Memory B cell (primary cell): ENCODE data around the gene OSTF1.

Experiments used
- ATAC-seq: fragments of 150-1000 bp; cut with Tn5 transposase; 2 replicates; pipeline ENCODE4 v1.10.0; 2021; ENCODE audit warnings: low read depth, mild to moderate bottlenecking, moderate library complexity
- DNase-seq, 2 donors: peaks; one replicate each; pipeline ENCODE4 v3.0.0; 2022; ENCODE audit warnings: low spot score in 2 of 2
- H3K27ac Mint-ChIP-seq: one replicate; pipeline ENCODE4 v1.8.0; 2022; ENCODE audit warnings: mild to moderate bottlenecking, moderate library complexity, mixed read lengths
- H3K27me3 Mint-ChIP-seq: one replicate; pipeline ENCODE4 v1.8.0; 2022; ENCODE audit warnings: mixed read lengths
- H3K36me3 Mint-ChIP-seq: one replicate; pipeline ENCODE4 v1.8.0; 2022; ENCODE audit warnings: mild to moderate bottlenecking, mixed read lengths
- H3K4me1 Mint-ChIP-seq: one replicate; pipeline ENCODE4 v1.8.0; 2022; ENCODE audit warnings: mixed read lengths
- H3K4me3 Mint-ChIP-seq: one replicate; pipeline ENCODE4 v1.8.0; 2022; ENCODE audit warnings: mild to moderate bottlenecking, moderate library complexity, mixed read lengths
- H3K9me3 Mint-ChIP-seq: one replicate; pipeline ENCODE4 v1.8.0; 2022; ENCODE audit warnings: mixed read lengths

Gene OSTF1

DNA sequence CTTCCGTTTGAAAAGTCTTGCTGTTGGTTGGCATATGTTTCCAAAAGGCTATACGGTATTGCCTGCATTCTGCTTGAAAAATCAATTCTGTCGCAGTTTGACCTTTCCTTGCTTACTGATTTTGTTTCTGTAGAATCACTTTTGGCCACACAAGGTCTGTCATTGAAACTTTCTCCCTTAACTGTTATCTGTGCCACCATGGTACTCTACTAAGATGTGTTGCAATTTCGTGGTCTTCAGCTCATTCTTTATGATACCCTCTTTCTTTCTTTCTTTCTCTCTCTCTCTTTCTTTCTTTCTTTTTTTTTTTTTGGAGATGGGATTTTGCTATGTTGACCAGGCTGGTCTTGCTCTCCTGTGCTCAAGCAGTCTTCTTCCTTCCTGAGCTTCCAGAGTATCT is 4.5 kb downstream of the OSTF1 start:
- no peak for ATAC-seq

DNA sequence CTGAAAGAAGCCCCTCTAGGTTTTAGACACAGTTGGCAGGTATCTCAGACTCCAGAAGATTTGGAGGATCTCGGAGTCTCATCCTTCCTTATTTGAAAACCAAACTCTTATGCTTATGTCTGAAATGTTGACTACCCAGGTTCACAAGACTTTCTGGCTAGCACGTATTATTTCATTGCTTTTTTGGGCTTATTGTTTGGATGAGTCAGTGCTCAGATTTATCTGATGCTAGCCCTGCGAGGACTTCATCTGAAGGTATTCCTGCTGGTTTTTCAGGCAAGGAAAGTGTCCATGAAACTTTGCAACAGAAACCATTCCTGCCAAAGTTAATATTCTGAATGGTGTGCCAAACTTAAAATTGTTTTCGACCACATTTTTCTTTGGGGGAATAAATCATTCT is 8.5 kb downstream of the OSTF1 start:
- no peak overlapping the region for H3K4me3 Mint-ChIP-seq
- peaks cover 16% of the 10 kb centered on the region for H3K36me3 Mint-ChIP-seq
- H3K4me1 Mint-ChIP-seq: peaks cover 42% of the 10 kb centered on the region

More for the DNA sequence above, 4.5 kb downstream of the OSTF1 start:
- Mint-ChIP-seq H3K36me3 (peaks cover 10% of the 10 kb centered on the region), H3K4me3 (peak overlapping the region; percentile 46), H3K4me1 (peaks cover 49% of the 10 kb centered on the region), H3K9me3 (no peaks in the 10 kb centered on the region), H3K27me3 (no peaks in the 10 kb centered on the region), H3K27ac (peak overlapping the region; percentile 29)
- DNase-seq: no peak

DNA sequence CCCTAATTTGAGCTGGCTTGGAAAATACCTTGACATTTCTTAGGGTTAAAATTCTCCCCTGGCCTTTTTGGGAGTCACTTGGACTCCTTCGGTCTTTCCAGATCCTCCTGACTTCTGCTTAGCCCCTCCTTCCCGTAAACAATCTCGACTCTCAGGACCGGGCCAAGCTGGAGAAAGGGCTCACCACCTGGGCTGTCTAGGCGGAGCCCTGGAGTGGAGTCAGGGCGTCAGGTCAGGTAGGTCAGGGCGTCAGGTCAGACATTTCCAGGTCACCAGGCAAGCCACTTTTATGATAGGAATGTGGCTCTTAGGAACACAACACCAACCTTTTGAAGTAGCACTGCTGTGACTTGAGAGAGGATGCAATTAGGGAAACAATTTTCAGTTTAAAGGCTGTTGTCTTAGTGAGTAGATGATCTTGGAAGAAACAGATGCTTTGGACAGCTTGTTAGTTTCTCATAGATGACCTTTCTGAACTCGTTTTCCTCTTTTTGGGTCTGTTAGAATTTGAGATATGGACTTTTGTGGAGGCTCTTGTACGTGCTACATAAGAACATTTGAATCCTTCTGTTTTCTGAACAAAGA is 12.8 kb downstream of the OSTF1 start:
- no peak for ATAC-seq
- no peaks in the 10 kb centered on the region for H3K27me3 Mint-ChIP-seq
- peak overlapping the region; percentile 15 for H3K27ac Mint-ChIP-seq

More for the DNA sequence above, 8.5 kb downstream of the OSTF1 start:
- Mint-ChIP-seq H3K9me3 (no peaks in the 10 kb centered on the region), H3K27me3 (no peaks in the 10 kb centered on the region), H3K27ac (no peak overlapping the region)
- no peak for ATAC-seq
- no peak for DNase-seq

DNA sequence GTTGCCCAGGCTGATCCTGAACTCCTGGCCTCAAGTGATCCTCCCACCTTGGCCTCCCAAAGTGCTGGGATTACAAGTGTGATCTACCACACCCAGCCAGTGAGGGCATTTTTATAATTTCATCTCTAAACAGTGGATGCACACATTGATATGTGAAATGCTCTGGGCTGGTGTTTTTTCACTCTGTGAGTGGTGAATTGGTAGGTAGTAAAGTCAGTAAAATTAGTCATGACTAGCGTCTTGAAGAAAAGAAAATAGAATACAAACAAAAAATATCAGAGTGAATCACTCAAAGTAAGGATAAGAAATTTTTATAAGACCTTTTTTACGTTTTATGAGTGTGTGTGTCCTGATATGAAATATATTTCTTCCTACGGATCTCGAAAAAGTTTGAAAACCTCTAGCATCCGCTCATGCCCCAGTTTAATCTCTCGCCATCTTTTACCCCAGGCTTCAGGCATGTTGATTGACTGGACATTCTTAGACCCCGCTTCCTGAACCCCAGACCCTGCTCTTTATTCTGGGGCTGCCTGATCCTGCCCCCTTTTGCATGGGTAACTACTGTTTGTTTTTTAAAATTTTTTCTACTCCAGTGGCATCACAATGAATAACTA is 14.0 kb downstream of the OSTF1 start:
- no peaks in the 10 kb centered on the region for H3K27me3 Mint-ChIP-seq
- ATAC-seq: no peak
- H3K4me1 Mint-ChIP-seq: peaks cover 33% of the 10 kb centered on the region
- H3K36me3 Mint-ChIP-seq: peaks cover 18% of the 10 kb centered on the region
- DNase-seq: no peak
- no peak overlapping the region for H3K4me3 Mint-ChIP-seq
- H3K27ac Mint-ChIP-seq: peak overlapping the region; percentile 5
- no peaks in the 10 kb centered on the region for H3K9me3 Mint-ChIP-seq

More for the DNA sequence above, 12.8 kb downstream of the OSTF1 start:
- peaks cover 21% of the 10 kb centered on the region for H3K36me3 Mint-ChIP-seq
- H3K4me3 Mint-ChIP-seq: no peak overlapping the region
- H3K4me1 Mint-ChIP-seq: peaks cover 36% of the 10 kb centered on the region
- no peak for DNase-seq
- H3K9me3 Mint-ChIP-seq: no peaks in the 10 kb centered on the region

DNA sequence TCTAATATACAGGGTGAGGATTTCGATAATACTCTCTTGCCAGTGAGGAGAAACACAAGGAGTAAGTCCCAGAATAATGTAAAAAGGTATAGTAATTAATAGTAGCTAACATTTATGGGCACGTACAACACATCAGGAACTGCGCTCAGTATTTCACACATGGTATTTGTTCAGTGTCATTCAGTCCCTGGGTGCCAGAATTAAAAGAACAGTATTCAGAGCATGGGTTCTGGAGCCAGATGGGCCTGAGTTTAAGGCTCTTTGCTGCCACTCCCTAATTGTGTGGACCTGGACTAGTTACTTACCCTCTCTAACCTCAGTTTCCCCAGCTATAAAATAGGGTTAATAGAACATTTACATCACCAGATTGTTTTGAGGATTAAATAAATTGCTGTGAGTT is 16.3 kb downstream of the OSTF1 start:
- no peak overlapping the region for H3K4me3 Mint-ChIP-seq
- peaks cover 16% of the 10 kb centered on the region for H3K36me3 Mint-ChIP-seq
- no peaks in the 10 kb centered on the region for H3K9me3 Mint-ChIP-seq
- ATAC-seq: no peak
- DNase-seq: no peak
- no peaks in the 10 kb centered on the region for H3K27me3 Mint-ChIP-seq
- peaks cover 29% of the 10 kb centered on the region for H3K4me1 Mint-ChIP-seq
- peak overlapping the region; percentile 38 for H3K27ac Mint-ChIP-seq

DNA sequence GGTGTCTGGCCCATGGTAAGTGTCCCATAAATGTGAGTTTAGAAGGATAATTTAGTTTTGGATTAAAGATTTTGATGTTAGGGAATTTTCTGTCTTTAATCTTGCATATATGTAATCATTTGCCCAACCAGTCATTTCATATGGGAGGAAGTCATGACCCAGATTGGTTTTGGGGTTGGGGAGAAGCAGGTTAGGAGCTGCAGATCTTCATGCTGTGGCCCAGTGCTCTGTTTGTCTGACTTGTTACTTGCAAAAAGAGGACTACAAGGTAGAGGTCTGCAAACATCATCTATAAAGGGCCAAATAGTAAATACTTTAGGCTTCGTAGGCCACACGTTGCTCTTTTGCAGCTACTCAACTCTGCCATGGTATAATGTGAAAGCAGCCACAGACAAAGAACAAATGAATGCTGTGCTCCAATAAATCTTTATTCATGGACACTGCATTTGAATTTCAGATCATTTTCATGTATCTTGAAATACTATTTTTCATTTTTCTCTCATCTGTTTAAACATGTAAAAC is 16.8 kb downstream of the OSTF1 start:
- no peak overlapping the region for H3K4me3 Mint-ChIP-seq
- no peak for DNase-seq
- no peaks in the 10 kb centered on the region for H3K9me3 Mint-ChIP-seq
- H3K36me3 Mint-ChIP-seq: peaks cover 16% of the 10 kb centered on the region
- no peaks in the 10 kb centered on the region for H3K27me3 Mint-ChIP-seq
- H3K4me1 Mint-ChIP-seq: peaks cover 31% of the 10 kb centered on the region
- ATAC-seq: no peak
- peak overlapping the region; percentile 38 for H3K27ac Mint-ChIP-seq

DNA sequence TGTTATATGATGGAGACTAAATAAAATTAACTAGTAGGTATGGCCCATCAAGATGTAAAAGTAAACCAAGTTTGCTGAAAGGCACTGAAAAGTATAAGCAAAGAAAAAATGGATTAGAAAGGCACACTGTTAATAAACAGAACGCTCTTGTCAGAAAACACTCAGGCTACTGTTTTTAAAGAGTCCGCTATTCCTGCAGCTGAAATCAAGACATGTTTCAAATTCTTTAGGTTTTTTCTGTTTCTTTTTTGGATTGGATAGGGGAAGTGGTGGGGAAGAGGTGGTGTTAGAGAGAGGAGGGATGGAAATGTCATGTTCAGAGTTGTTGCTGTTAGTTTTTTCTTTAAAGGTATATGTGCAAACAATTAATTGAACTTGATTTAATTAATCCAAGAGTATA is 17.5 kb downstream of the OSTF1 start:
- Mint-ChIP-seq H3K4me1 (peaks cover 35% of the 10 kb centered on the region), H3K27me3 (no peaks in the 10 kb centered on the region), H3K4me3 (no peak overlapping the region), H3K36me3 (peaks cover 18% of the 10 kb centered on the region), H3K27ac (no peak overlapping the region), H3K9me3 (no peaks in the 10 kb centered on the region)
- ATAC-seq (no peak), DNase-seq (no peak)

DNA sequence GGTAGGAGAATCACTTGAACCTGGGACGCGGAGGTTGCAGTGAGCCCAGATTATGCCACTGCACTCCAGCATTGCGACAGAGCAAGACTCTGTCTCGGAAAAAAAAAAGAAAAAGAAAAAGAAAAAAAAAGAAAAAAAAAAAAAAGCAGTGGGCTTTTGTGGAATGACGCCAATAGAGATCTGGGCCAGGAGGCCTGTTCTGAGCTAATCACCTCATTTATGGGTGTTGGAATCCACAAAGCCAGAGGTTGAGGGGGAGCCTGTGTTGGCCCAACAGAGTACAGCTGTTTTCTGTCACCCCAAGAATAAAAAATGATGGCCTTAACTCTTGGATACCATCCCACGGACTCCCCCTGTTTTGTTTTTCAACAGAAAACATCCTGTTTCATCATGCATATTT is 18.5 kb downstream of the OSTF1 start:
- peaks cover 32% of the 10 kb centered on the region for H3K4me1 Mint-ChIP-seq
- DNase-seq: no peak

DNA sequence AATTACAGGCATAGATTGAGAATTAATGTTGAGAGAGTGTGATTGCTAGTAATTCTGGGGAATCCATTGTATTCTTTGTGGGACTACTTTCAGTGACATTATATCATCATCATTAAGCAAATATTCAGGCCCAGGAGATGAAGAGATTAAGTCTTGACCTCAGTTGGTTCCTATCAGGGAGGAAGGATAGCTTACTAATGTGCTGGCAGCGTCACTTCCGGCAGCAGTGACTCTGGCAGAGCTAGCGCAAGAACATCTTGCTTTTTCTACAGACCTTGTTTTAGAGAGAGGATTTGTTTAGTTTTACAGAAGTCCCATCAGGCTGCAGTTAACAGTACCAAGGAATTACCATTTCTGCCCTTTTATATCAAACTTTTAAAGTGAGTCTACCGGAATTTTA is 20.3 kb downstream of the OSTF1 start:
- Mint-ChIP-seq H3K27me3 (no peaks in the 10 kb centered on the region), H3K27ac (no peak overlapping the region), H3K9me3 (no peaks in the 10 kb centered on the region), H3K4me1 (peaks cover 34% of the 10 kb centered on the region), H3K4me3 (no peak overlapping the region), H3K36me3 (peaks cover 8% of the 10 kb centered on the region)
- DNase-seq: no peak
- ATAC-seq: no peak

More for the DNA sequence above, 18.5 kb downstream of the OSTF1 start:
- Mint-ChIP-seq H3K27ac (no peak overlapping the region), H3K27me3 (no peaks in the 10 kb centered on the region), H3K9me3 (no peaks in the 10 kb centered on the region), H3K4me3 (no peak overlapping the region), H3K36me3 (peaks cover 12% of the 10 kb centered on the region)
- ATAC-seq: no peak

DNA sequence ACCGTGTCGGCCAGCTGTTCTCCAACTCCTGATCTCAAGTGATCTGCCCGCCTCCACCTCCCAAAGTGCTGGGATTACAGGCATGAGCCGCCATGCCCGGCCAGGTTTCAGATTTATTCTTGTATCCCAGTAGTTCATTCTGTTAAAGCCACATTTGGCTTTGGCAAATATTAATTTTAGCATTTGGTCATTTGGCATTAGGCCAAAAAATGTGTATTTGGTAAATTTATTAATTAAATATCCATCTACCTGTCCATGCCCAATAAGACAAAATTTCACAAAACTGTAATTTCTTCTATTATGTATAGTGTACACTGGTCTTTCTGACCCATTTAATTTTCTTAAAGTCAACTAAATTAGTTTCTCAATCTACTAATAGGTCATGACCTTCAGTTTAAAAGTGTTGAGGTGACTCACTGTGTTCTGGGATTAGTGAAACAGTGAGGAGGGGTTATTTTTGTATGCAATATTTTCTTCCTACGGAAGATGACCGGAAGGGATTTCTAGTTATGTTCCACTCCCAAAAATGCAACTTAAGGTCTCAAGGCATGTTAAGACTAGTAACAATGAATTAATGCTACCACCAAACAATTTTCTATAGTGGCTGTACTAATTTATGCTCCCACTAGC is 21.0 kb downstream of the OSTF1 start:
- Mint-ChIP-seq H3K36me3 (peaks cover 10% of the 10 kb centered on the region), H3K4me1 (peaks cover 40% of the 10 kb centered on the region), H3K4me3 (no peak overlapping the region), H3K27ac (peak overlapping the region; percentile 71), H3K9me3 (no peaks in the 10 kb centered on the region), H3K27me3 (no peaks in the 10 kb centered on the region)
- no peak for ATAC-seq
- no peak for DNase-seq

DNA sequence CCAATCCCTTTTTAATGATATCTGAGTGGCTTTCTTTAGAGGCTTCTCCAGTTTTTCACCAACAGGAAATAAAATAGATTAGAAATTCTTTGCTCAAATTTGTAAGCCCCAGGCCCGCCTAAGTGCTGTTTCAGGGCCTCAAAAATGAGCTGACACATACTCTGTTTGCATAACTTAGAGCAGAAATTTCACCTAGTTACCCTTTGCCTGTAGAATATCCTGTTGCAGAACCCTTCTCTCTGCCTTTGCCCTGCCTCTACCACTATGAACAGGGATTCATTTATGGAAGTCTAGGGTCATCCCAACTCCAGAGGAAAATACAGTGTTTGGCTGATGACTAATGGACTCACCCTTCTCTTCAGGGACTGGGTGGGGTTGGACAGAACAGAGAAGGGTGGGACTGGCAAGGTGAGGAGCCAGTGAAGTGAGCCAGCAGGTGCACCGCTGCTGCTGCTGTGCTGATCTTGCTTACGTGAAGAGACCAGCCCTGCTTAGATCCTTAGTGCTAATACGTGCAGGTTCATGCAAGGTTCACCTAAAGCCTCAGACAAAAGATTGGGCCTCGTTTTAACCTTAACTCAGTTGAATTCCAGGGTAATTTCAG is 22.8 kb downstream of the OSTF1 start:
- no peaks in the 10 kb centered on the region for H3K9me3 Mint-ChIP-seq
- DNase-seq (no peak), ATAC-seq (no peak)
- no peaks in the 10 kb centered on the region for H3K27me3 Mint-ChIP-seq
- no peak overlapping the region for H3K4me3 Mint-ChIP-seq
- H3K4me1 Mint-ChIP-seq: peaks cover 34% of the 10 kb centered on the region
- H3K36me3 Mint-ChIP-seq: peaks cover 12% of the 10 kb centered on the region
- H3K27ac Mint-ChIP-seq: peak overlapping the region; percentile 50

DNA sequence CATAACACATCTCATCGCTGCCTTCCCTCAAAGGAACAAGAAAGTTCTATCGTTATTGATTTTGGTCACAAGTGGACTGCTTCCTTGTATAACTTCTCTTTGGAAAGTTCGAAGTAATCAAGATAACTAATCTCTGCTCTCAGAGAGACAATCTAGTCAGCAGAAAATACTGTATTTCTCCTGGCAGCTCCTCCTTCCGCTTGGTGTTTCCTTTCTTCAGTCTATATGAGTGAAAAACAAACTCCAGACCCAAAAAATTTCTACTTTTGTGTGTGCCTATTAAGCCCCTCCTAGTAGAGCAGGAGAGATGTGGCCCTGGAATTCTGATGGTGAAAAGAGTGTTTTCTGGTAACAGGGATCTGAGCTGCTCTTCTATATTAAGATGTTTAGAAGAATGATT is 24.5 kb downstream of the OSTF1 start:
- H3K27me3 Mint-ChIP-seq: no peaks in the 10 kb centered on the region
- DNase-seq (no peak), ATAC-seq (no peak)
- peaks cover 42% of the 10 kb centered on the region for H3K4me1 Mint-ChIP-seq
- peaks cover 17% of the 10 kb centered on the region for H3K36me3 Mint-ChIP-seq
- no peaks in the 10 kb centered on the region for H3K9me3 Mint-ChIP-seq
- peak overlapping the region; percentile 70 for H3K27ac Mint-ChIP-seq
- no peak overlapping the region for H3K4me3 Mint-ChIP-seq

DNA sequence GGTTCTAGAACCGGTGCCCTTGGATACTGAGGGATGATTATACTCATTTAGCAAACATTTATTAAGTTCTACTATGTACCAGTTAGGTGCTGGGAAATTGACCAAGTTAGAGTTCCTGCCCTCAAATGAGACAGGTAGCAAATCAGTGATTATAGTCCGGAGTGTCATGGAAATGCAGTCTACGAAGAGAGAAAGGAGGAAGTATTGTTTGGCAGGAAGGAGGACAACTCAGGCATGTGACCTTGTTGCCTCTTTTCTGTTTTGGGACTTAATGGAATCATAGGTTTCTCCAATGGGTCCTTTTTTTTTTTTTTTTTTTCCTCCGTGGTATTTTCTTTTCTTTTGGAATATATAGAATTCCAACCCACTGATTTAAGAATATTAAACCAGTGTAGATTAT is 28.0 kb downstream of the OSTF1 start:
- ATAC-seq: no peak
- Mint-ChIP-seq H3K36me3 (peaks cover 34% of the 10 kb centered on the region), H3K9me3 (no peaks in the 10 kb centered on the region), H3K27ac (no peak overlapping the region), H3K4me3 (no peak overlapping the region), H3K4me1 (peaks cover 39% of the 10 kb centered on the region), H3K27me3 (no peaks in the 10 kb centered on the region)
- DNase-seq: no peak

DNA sequence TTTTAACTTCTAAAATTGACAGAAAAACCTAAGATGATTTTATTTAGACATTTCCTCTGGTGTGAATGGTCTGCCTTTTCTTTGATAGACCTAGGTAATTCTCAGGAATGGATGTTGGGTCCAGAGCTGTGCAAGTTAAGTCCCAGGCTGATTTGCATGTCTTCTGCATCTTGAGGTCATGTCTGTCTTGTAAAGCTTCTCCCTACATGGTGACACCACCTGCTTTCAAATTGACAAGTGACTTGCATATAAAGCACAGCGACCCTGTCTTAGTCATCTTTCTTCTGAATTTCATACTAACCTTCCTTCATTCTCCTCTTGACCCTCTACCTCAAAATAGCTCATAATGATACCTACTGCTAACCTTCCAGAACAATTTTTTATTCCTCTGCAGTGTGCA is 29.2 kb downstream of the OSTF1 start:
- Mint-ChIP-seq H3K27me3 (no peaks in the 10 kb centered on the region), H3K4me3 (no peak overlapping the region), H3K9me3 (no peaks in the 10 kb centered on the region), H3K4me1 (peaks cover 36% of the 10 kb centered on the region), H3K36me3 (peaks cover 39% of the 10 kb centered on the region), H3K27ac (peak overlapping the region; percentile 12)
- DNase-seq (no peak), ATAC-seq (no peak)
